Activated naive CD4-positive, alpha-beta T cell treated with anti-CD3 and anti-CD28 coated beads, Interleukin-2, amount 10 ng/mL, durations not matched to agents 7 days and 5 days (primary cell): Measurements from ENCODE around the gene LHFPL2.
"Not testable (repeated sequence)": the region's sequence is repeated elsewhere in the genome, so short reads cannot be mapped to it uniquely, and the experiment has no call there.

Experiments
- CTCF ChIA-PET: fragments of 350-600 bp; sonication (Branson Sonifier 250); formaldehyde crosslinking; loops from one replicate; lab custom pipeline; 2021; ENCODE audit warnings: antibody characterized with exemption; lab: Charles Lee
- DNase-seq: peaks from one replicate; pipeline ENCODE4 v3.0.0-alpha.2; 2020
- H3K27ac Mint-ChIP-seq: one replicate; pipeline ENCODE4 v1.8.0; 2021; ENCODE audit warnings: mild to moderate bottlenecking, moderate library complexity, mixed read lengths
- H3K27me3 Mint-ChIP-seq: one replicate; pipeline ENCODE4 v1.8.0; 2021; ENCODE audit warnings: mild to moderate bottlenecking, mixed read lengths
- H3K36me3 Mint-ChIP-seq: one replicate; pipeline ENCODE4 v1.8.0; 2021; ENCODE audit warnings: mixed read lengths
- H3K4me1 Mint-ChIP-seq: one replicate; pipeline ENCODE4 v1.8.0; 2021; ENCODE audit warnings: mixed read lengths
- H3K4me3 Mint-ChIP-seq: one replicate; pipeline ENCODE4 v1.8.0; 2021; ENCODE audit warnings: mild to moderate bottlenecking, moderate library complexity, mixed read lengths
- H3K9me3 Mint-ChIP-seq: one replicate; pipeline ENCODE4 v1.8.0; 2021; ENCODE audit warnings: mixed read lengths

LHFPL2 gene

GRCh38 chr5:78483809-78484521 lies 164.6 kb downstream of the LHFPL2 start:
- no peak for DNase-seq
- H3K27ac Mint-ChIP-seq, result no peak overlapping the region
- H3K36me3 Mint-ChIP-seq, result no peaks in the 10 kb centered on the region
- CTCF ChIA-PET, result no interaction called here
- H3K4me3 Mint-ChIP-seq, result no peak overlapping the region
- peaks cover 17% of the 10 kb centered on the region for H3K4me1 Mint-ChIP-seq
- H3K9me3 Mint-ChIP-seq, result no peaks in the 10 kb centered on the region
- no peaks in the 10 kb centered on the region for H3K27me3 Mint-ChIP-seq

GRCh38 chr5:78482948-78483347 lies 165.6 kb downstream of the LHFPL2 start:
- H3K4me1 Mint-ChIP-seq, result peaks cover 17% of the 10 kb centered on the region
- CTCF ChIA-PET, result no interaction called here
- H3K36me3 Mint-ChIP-seq, result no peaks in the 10 kb centered on the region
- no peak for DNase-seq
- H3K27ac Mint-ChIP-seq, result no peak overlapping the region
- no peak overlapping the region for H3K4me3 Mint-ChIP-seq
- no peaks in the 10 kb centered on the region for H3K9me3 Mint-ChIP-seq
- H3K27me3 Mint-ChIP-seq, result no peaks in the 10 kb centered on the region

GRCh38 chr5:78476795-78477194 lies 171.8 kb downstream of the LHFPL2 start:
- Mint-ChIP-seq H3K4me1 (no peaks in the 10 kb centered on the region), H3K27ac (no peak overlapping the region), H3K9me3 (no peaks in the 10 kb centered on the region), H3K36me3 (no peaks in the 10 kb centered on the region), H3K4me3 (no peak overlapping the region), H3K27me3 (no peaks in the 10 kb centered on the region)
- no peak for DNase-seq
- CTCF ChIA-PET, result no interaction called here

GRCh38 chr5:78475370-78475769 lies 173.2 kb downstream of the LHFPL2 start:
- CTCF ChIA-PET, result no interaction called here
- H3K36me3 Mint-ChIP-seq, result no peaks in the 10 kb centered on the region
- no peaks in the 10 kb centered on the region for H3K4me1 Mint-ChIP-seq
- H3K4me3 Mint-ChIP-seq, result no peak overlapping the region
- no peaks in the 10 kb centered on the region for H3K9me3 Mint-ChIP-seq
- H3K27ac Mint-ChIP-seq, result no peak overlapping the region
- DNase-seq, result no peak
- no peaks in the 10 kb centered on the region for H3K27me3 Mint-ChIP-seq

- no peaks in the 10 kb centered on the region for H3K27me3 Mint-ChIP-seq
- no peaks in the 10 kb centered on the region for H3K4me1 Mint-ChIP-seq
- H3K9me3 Mint-ChIP-seq, result no peaks in the 10 kb centered on the region
- CTCF ChIA-PET, result interaction anchor here (1.6 kb wide), 1 partner anchor 9 kb away, joined by 6 read pairs; no protein-coding TSS in a partner anchor
- no peak for DNase-seq
- H3K27ac Mint-ChIP-seq, result no peak overlapping the region
- no peaks in the 10 kb centered on the region for H3K36me3 Mint-ChIP-seq
- no peak overlapping the region for H3K4me3 Mint-ChIP-seq
These were observed 174.8 kb downstream of the LHFPL2 start for GRCh38 chr5:78473751-78474150.

- H3K27ac Mint-ChIP-seq, result no peak overlapping the region
- CTCF ChIA-PET, result no interaction called here
- H3K36me3 Mint-ChIP-seq, result no peaks in the 10 kb centered on the region
- H3K9me3 Mint-ChIP-seq, result no peaks in the 10 kb centered on the region
- H3K4me3 Mint-ChIP-seq, result no peak overlapping the region
- no peak for DNase-seq
- no peaks in the 10 kb centered on the region for H3K4me1 Mint-ChIP-seq
- H3K27me3 Mint-ChIP-seq, result no peaks in the 10 kb centered on the region
These were observed 176.0 kb downstream of the LHFPL2 start for GRCh38 chr5:78472469-78473106.

- Mint-ChIP-seq H3K4me1 (no peaks in the 10 kb centered on the region), H3K36me3 (no peaks in the 10 kb centered on the region), H3K27ac (no peak overlapping the region), H3K9me3 (no peaks in the 10 kb centered on the region), H3K27me3 (no peaks in the 10 kb centered on the region), H3K4me3 (no peak overlapping the region)
- DNase-seq, result no peak
- CTCF ChIA-PET, result no interaction called here
These were observed 176.7 kb downstream of the LHFPL2 start for GRCh38 chr5:78471896-78472295.

- peaks cover 3% of the 10 kb centered on the region for H3K36me3 Mint-ChIP-seq
- H3K27me3 Mint-ChIP-seq, result no peaks in the 10 kb centered on the region
- H3K27ac Mint-ChIP-seq, result no peak overlapping the region
- no peaks in the 10 kb centered on the region for H3K9me3 Mint-ChIP-seq
- H3K4me1 Mint-ChIP-seq, result no peaks in the 10 kb centered on the region
- no peak overlapping the region for H3K4me3 Mint-ChIP-seq
- DNase-seq, result no peak
- CTCF ChIA-PET, result interaction anchor here (0.6 to 1.8 kb wide), 6 partner anchors 20 to 285 kb away, joined by 3 to 6 read pairs (median 3); no protein-coding TSS in a partner anchor
These were observed 180.7 kb downstream of the LHFPL2 start for GRCh38 chr5:78467752-78468357.

GRCh38 chr5:78467140-78467539 lies 181.4 kb downstream of the LHFPL2 start:
- Mint-ChIP-seq H3K4me1 (no peaks in the 10 kb centered on the region), H3K36me3 (peaks cover 3% of the 10 kb centered on the region), H3K27me3 (no peaks in the 10 kb centered on the region), H3K4me3 (no peak overlapping the region), H3K27ac (no peak overlapping the region), H3K9me3 (no peaks in the 10 kb centered on the region)
- no peak for DNase-seq
- CTCF ChIA-PET, result interaction anchor here (0.6 to 1.8 kb wide), 3 partner anchors 20 to 285 kb away, joined by 3 to 6 read pairs (median 3); no protein-coding TSS in a partner anchor

- CTCF ChIA-PET, result interaction anchor here (0.7 kb wide), 1 partner anchor 442 kb away, joined by 3 read pairs; no protein-coding TSS in a partner anchor
- Mint-ChIP-seq H3K9me3 (peaks cover 4% of the 10 kb centered on the region), H3K36me3 (peaks cover 21% of the 10 kb centered on the region), H3K4me1 (peaks cover 7% of the 10 kb centered on the region), H3K4me3 (no peak overlapping the region), H3K27me3 (no peaks in the 10 kb centered on the region), H3K27ac (no peak overlapping the region)
- no peak for DNase-seq
These were observed 189.7 kb downstream of the LHFPL2 start for GRCh38 chr5:78458843-78459242.

- H3K4me1 Mint-ChIP-seq, H3K27me3 Mint-ChIP-seq, CTCF ChIA-PET, DNase-seq, H3K9me3 Mint-ChIP-seq, H3K4me3 Mint-ChIP-seq, H3K27ac Mint-ChIP-seq: not testable (repeated sequence)
- peaks cover 19% of the 10 kb centered on the region for H3K36me3 Mint-ChIP-seq
These were observed 191.1 kb downstream of the LHFPL2 start for GRCh38 chr5:78457507-78457906.

- no peak for DNase-seq
- Mint-ChIP-seq H3K36me3 (peaks cover 5% of the 10 kb centered on the region), H3K27ac (no peak overlapping the region), H3K27me3 (no peaks in the 10 kb centered on the region), H3K4me3 (no peak overlapping the region), H3K4me1 (no peaks in the 10 kb centered on the region), H3K9me3 (peaks cover 4% of the 10 kb centered on the region)
- CTCF ChIA-PET, result no interaction called here
These were observed 199.5 kb downstream of the LHFPL2 start for GRCh38 chr5:78449103-78449502.

GRCh38 chr5:78447775-78448424 lies 200.7 kb downstream of the LHFPL2 start:
- peaks cover 8% of the 10 kb centered on the region for H3K36me3 Mint-ChIP-seq
- CTCF ChIA-PET, result no interaction called here
- H3K9me3 Mint-ChIP-seq, result peaks cover 4% of the 10 kb centered on the region
- H3K27me3 Mint-ChIP-seq, result no peaks in the 10 kb centered on the region
- no peak overlapping the region for H3K27ac Mint-ChIP-seq
- no peak for DNase-seq
- H3K4me1 Mint-ChIP-seq, result no peaks in the 10 kb centered on the region
- H3K4me3 Mint-ChIP-seq, result no peak overlapping the region
